HepG2 (cell line): ENCODE measurements around the gene INPP1. TPM values are rescaled to one million over a fixed set of nuclear protein-coding genes. Genes with fewer than 3 reads are reported as not detected.

ENCODE experiments used
- KAT7 ChIP-seq: IDR thresholded peaks from 2 replicates; pipeline ENCODE4 v1.6.1; 2018; ENCODE audit warnings: borderline replicate concordance, missing compliant biosample characterization
- SALL1 ChIP-seq: sonication (generic); formaldehyde crosslinking; IDR thresholded peaks from 2 replicates; pipeline ENCODE4 v1.8.0; 2022; ENCODE audit warnings: mild to moderate bottlenecking, missing genetic modification reagents
- SMAD1 ChIP-seq: sonication (generic); formaldehyde crosslinking; IDR thresholded peaks from 2 replicates; pipeline ENCODE4 v1.4.0; 2020; ENCODE audit warnings: missing genetic modification reagents, low read depth, mild to moderate bottlenecking, borderline replicate concordance
- SMC3 ChIP-seq: IDR thresholded peaks from 2 replicates; pipeline ENCODE4 v1.6.1; 2011; ENCODE audit warnings: low read length, improper control_type of control experiment
- SOX6 ChIP-seq, 2 experiments: fragments of 450-650 bp in 1 of 2; sonication (generic) in 1 of 2; formaldehyde crosslinking in 1 of 2; IDR thresholded peaks; 2 replicates each; pipeline versions ENCODE4 v1.4.0 to v1.6.1; 2017 to 2020; ENCODE audit warnings: antibody characterized with exemption in 1 of 2, mild to moderate bottlenecking in 1 of 2, missing genetic modification reagents in 1 of 2
- ZNF552 ChIP-seq: sonication (generic); formaldehyde crosslinking; IDR thresholded peaks from 2 replicates; pipeline ENCODE4 v1.9.0; 2022; ENCODE audit warnings: missing genetic modification reagents, mild to moderate bottlenecking, borderline replicate concordance
- ZNF775 ChIP-seq: sonication (generic); formaldehyde crosslinking; IDR thresholded peaks from 2 replicates; pipeline ENCODE4 v1.4.0; 2020; ENCODE audit warnings: missing genetic modification reagents, mild to moderate bottlenecking, moderate library complexity, borderline replicate concordance
- polyA plus RNA-seq, 8 experiments: library from polyadenylated mRNA; depleted of rRNA in 3 of 8; stranded (reverse) in 7 of 8; unstranded in 1 of 8; fragments of >200 nt; fragmentation: Illumina TruSeq in 4 of 8; extraction: Trizol in 4 of 8; gene quantifications; 2 replicates each; pipeline versions ENCODE4 v1.2.1 to v1.2.3, GENCODE V29; 2011 to 2016; ENCODE audit warnings: low read depth in 4 of 8, missing spikeins in 1 of 8, mixed read lengths in 1 of 8; ENCODE audit not compliant: insufficient read depth in 1 of 8
- total RNA-seq, 5 experiments: library from RNA; depleted of rRNA; stranded (reverse); fragments of >200 nt; fragmentation: Illumina TruSeq; extraction: Trizol; gene quantifications; 2 replicates each; pipeline ENCODE4 v1.2.3, GENCODE V29; 2016; ENCODE audit warnings: low read depth in 1 of 5
- TF ChIP-seq, protein P1 (sequence below): sonication (generic); formaldehyde crosslinking; IDR thresholded peaks from 2 replicates; pipeline ENCODE4 v1.9.0; 2021; ENCODE audit warnings: mild to moderate bottlenecking, missing genetic modification reagents
- TF ChIP-seq, protein P2 (sequence below): sonication (generic); formaldehyde crosslinking; IDR thresholded peaks from 2 replicates; pipeline ENCODE4 v1.5.1; 2020; ENCODE audit warnings: mild to moderate bottlenecking, missing genetic modification reagents, borderline replicate concordance
- TF ChIP-seq, protein P3 (sequence below): IDR thresholded peaks from 2 replicates; pipeline ENCODE4 v1.6.1; 2018; ENCODE audit warnings: missing genetic modification reagents, mild to moderate bottlenecking, missing compliant biosample characterization
- TF ChIP-seq, protein P4 (sequence below): sonication (generic); formaldehyde crosslinking; IDR thresholded peaks from 2 replicates; pipeline ENCODE4 v1.8.0; 2022; ENCODE audit warnings: missing genetic modification reagents, low read depth, mild to moderate bottlenecking, borderline replicate concordance
- TF ChIP-seq, protein P5 (sequence below): sonication (generic); formaldehyde crosslinking; IDR thresholded peaks from 2 replicates; pipeline ENCODE4 v1.8.1; 2022; ENCODE audit warnings: low read depth, mild to moderate bottlenecking, missing genetic modification reagents
- TF ChIP-seq, protein P6 (sequence below): IDR thresholded peaks from 2 replicates; pipeline ENCODE4 v1.6.1; 2018; ENCODE audit warnings: missing genetic modification reagents

INPP1 gene
- total and polyA plus RNA-seq, 2 of the 13 experiments (the other 11 are each of a cell fraction or from before 2014, with no cell fraction given) = 10.0 to 13.3 TPM

DNA sequence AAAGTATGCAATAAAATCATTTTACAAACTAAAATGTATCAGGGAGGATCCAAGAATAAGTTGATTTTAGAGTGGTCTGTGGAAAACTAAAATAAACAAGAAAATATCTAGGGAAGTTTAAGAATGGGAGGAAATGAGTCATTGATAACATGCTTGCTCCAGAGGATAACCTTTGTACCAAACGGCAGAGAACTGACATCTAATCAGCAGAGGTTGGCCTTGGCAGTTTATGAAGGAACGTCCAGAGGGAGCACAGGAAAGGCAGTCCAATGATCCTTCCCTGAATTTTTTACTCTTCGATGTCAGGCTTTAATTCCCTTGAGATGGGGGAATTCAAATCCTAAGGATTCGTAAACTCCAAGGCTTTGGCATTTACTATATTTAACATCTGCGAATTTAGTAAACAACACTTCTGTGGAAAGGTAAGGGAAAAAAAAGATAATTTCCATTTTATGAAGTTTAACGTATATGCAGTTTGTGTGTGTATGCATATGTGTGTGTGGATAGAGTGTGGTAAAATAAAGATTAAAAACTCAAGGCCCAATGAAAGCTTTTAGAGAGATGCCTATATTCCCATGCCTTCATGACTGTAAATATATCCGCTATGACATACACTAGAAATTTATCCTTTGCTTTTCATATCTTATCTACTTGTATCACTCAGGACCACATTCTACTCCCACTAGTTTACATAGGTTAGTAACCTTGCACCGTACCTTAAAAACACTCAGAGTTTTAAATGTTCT, 8.7 kb upstream of the INPP1 start (continued):
- TF ChIP-seq, protein P1, sequence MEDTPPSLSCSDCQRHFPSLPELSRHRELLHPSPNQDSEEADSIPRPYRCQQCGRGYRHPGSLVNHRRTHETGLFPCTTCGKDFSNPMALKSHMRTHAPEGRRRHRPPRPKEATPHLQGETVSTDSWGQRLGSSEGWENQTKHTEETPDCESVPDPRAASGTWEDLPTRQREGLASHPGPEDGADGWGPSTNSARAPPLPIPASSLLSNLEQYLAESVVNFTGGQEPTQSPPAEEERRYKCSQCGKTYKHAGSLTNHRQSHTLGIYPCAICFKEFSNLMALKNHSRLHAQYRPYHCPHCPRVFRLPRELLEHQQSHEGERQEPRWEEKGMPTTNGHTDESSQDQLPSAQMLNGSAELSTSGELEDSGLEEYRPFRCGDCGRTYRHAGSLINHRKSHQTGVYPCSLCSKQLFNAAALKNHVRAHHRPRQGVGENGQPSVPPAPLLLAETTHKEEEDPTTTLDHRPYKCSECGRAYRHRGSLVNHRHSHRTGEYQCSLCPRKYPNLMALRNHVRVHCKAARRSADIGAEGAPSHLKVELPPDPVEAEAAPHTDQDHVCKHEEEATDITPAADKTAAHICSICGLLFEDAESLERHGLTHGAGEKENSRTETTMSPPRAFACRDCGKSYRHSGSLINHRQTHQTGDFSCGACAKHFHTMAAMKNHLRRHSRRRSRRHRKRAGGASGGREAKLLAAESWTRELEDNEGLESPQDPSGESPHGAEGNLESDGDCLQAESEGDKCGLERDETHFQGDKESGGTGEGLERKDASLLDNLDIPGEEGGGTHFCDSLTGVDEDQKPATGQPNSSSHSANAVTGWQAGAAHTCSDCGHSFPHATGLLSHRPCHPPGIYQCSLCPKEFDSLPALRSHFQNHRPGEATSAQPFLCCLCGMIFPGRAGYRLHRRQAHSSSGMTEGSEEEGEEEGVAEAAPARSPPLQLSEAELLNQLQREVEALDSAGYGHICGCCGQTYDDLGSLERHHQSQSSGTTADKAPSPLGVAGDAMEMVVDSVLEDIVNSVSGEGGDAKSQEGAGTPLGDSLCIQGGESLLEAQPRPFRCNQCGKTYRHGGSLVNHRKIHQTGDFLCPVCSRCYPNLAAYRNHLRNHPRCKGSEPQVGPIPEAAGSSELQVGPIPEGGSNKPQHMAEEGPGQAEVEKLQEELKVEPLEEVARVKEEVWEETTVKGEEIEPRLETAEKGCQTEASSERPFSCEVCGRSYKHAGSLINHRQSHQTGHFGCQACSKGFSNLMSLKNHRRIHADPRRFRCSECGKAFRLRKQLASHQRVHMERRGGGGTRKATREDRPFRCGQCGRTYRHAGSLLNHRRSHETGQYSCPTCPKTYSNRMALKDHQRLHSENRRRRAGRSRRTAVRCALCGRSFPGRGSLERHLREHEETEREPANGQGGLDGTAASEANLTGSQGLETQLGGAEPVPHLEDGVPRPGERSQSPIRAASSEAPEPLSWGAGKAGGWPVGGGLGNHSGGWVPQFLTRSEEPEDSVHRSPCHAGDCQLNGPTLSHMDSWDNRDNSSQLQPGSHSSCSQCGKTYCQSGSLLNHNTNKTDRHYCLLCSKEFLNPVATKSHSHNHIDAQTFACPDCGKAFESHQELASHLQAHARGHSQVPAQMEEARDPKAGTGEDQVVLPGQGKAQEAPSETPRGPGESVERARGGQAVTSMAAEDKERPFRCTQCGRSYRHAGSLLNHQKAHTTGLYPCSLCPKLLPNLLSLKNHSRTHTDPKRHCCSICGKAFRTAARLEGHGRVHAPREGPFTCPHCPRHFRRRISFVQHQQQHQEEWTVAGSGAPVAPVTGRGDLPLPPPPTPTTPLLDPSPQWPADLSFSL = no peak
- TF ChIP-seq, protein P2, sequence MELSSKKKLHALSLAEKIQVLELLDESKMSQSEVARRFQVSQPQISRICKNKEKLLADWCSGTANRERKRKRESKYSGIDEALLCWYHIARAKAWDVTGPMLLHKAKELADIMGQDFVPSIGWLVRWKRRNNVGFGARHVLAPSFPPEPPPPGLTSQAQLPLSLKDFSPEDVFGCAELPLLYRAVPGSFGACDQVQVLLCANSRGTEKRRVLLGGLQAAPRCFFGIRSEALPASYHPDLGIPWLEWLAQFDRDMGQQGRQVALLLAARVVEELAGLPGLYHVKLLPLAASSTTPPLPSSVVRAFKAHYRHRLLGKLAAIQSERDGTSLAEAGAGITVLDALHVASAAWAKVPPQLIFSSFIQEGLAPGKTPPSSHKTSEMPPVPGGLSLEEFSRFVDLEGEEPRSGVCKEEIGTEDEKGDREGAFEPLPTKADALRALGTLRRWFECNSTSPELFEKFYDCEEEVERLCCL (CRISPR knock-in tag) = no peak
- TF ChIP-seq, protein P3, sequence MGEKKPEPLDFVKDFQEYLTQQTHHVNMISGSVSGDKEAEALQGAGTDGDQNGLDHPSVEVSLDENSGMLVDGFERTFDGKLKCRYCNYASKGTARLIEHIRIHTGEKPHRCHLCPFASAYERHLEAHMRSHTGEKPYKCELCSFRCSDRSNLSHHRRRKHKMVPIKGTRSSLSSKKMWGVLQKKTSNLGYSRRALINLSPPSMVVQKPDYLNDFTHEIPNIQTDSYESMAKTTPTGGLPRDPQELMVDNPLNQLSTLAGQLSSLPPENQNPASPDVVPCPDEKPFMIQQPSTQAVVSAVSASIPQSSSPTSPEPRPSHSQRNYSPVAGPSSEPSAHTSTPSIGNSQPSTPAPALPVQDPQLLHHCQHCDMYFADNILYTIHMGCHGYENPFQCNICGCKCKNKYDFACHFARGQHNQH (CRISPR knock-in tag) = peak; percentile 86
- no peak for TF ChIP-seq SMAD1 (CRISPR knock-in tag)
- TF ChIP-seq ZNF775 (CRISPR knock-in tag) = no peak
- TF ChIP-seq, protein P4, sequence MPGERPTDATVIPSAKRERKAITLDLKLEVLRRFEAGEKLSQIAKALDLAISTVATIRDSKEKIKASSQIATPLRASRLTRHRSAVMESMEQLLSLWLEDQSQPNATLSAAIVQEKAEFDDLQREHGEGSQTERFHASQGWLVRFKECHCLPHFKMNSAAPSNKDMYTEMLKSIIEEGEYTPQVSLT (CRISPR knock-in tag) = no peak
- peak; percentile 93; the same call in 1 of the 2 replicates for TF ChIP-seq SALL1 (CRISPR knock-in tag)
- peak; percentile 63; the same call in 1 of the 2 replicates for TF ChIP-seq KAT7 (CRISPR knock-in tag)
- TF ChIP-seq, protein P5, sequence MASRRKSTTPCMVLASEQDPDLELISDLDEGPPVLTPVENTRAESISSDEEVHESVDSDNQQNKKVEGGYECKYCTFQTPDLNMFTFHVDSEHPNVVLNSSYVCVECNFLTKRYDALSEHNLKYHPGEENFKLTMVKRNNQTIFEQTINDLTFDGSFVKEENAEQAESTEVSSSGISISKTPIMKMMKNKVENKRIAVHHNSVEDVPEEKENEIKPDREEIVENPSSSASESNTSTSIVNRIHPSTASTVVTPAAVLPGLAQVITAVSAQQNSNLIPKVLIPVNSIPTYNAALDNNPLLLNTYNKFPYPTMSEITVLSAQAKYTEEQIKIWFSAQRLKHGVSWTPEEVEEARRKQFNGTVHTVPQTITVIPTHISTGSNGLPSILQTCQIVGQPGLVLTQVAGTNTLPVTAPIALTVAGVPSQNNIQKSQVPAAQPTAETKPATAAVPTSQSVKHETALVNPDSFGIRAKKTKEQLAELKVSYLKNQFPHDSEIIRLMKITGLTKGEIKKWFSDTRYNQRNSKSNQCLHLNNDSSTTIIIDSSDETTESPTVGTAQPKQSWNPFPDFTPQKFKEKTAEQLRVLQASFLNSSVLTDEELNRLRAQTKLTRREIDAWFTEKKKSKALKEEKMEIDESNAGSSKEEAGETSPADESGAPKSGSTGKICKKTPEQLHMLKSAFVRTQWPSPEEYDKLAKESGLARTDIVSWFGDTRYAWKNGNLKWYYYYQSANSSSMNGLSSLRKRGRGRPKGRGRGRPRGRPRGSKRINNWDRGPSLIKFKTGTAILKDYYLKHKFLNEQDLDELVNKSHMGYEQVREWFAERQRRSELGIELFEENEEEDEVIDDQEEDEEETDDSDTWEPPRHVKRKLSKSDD (CRISPR knock-in tag) = peak; percentile 48; the same call in 1 of the 2 replicates
- TF ChIP-seq SOX6 (IDR thresholded peaks at IDR 0.05) = no peak
- TF ChIP-seq SOX6 (CRISPR knock-in tag; IDR thresholded peaks at IDR 0.05) = peak; percentile 85
- peak; percentile 31; the same call in 1 of the 2 replicates for TF ChIP-seq SMC3
- TF ChIP-seq ZNF552 = no peak
- TF ChIP-seq, protein P6, sequence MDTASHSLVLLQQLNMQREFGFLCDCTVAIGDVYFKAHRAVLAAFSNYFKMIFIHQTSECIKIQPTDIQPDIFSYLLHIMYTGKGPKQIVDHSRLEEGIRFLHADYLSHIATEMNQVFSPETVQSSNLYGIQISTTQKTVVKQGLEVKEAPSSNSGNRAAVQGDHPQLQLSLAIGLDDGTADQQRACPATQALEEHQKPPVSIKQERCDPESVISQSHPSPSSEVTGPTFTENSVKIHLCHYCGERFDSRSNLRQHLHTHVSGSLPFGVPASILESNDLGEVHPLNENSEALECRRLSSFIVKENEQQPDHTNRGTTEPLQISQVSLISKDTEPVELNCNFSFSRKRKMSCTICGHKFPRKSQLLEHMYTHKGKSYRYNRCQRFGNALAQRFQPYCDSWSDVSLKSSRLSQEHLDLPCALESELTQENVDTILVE (CRISPR knock-in tag) = peak; percentile 58; the same call in 1 of the 2 replicates
